HG03558 (cell line): Measurements from ENCODE around the gene HS6ST1.

Experiments
- ATAC-seq: cut with Tn5 transposase; IDR thresholded peaks from one replicate; pipeline ENCODE4 v1.9.1; 2021; ENCODE audit warnings: moderate number of reproducible peaks; ENCODE audit not compliant: unreplicated experiment; ENCODE audit errors: extremely low read depth

The HS6ST1 gene

DNA sequence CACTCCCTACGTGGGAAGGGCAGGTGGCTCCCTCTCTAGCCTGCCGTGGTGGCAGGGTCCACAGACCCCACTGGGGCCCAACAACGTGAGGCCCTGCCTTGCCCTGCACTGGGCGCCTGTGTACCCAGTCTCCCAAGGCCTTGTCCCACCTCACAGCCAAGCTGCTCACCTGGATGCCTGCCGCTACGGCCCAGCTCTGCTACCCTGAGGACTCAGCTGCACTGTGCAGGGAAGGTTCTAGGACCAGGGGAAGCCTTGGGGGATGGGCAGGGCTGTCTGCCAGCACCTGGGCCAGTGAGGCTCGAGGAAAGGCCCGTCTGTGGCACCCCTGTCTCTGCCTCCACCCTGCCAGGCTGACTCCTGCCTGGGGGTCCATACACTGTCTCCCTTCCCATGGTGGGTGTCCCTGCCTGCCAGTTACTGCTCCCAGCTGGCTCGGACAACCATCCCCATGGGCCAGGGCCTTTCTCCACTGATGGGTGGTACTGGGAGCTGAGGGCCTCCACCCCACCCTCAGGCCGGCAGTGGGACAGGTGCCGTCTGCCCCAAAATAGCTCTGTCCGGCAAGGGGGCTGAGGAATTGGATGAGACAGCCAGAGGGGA, 33.2 kb downstream of the HS6ST1 start:
- ATAC-seq = no peak

DNA sequence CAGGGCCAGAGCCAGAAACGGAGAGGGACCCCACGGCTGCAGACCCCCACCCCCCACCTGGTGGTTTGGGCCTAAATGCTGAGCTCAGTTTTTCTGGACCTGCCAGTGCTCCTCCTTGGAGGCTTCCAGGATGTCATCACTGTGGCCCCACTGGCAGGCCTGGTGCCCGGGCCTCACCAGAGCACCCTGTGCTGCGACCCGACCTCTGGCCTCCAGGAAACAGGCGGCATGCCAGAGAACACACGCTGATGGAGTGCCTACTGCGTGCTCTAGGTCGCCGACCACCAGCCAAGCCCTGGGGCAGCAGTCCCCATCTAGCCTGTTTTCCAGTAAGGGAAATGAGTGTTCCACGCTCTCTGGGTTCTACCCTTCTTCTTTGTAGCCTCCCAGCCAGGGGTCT, 33.8 kb downstream of the HS6ST1 start:
- ATAC-seq = no peak

DNA sequence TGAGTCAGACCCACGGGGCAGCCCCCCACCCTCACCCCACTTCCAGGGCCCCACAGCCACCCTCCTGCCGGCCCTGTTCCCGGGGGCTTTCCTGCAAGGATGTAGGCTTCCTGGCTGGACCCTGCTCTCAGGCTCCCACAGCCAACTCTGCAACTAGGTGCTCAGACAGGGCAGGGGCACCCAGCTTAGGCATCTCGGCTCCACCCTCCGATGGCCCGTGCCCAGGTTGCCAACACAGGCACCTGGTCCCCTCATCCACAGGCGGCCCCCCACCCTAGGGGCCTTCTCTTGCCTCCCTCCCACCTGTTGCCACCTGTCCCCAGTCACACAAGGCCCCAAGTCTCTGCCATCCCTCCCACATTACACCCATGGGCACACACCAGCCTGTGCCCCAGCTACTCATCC, 34.6 kb downstream of the HS6ST1 start:
- ATAC-seq = no peak

DNA sequence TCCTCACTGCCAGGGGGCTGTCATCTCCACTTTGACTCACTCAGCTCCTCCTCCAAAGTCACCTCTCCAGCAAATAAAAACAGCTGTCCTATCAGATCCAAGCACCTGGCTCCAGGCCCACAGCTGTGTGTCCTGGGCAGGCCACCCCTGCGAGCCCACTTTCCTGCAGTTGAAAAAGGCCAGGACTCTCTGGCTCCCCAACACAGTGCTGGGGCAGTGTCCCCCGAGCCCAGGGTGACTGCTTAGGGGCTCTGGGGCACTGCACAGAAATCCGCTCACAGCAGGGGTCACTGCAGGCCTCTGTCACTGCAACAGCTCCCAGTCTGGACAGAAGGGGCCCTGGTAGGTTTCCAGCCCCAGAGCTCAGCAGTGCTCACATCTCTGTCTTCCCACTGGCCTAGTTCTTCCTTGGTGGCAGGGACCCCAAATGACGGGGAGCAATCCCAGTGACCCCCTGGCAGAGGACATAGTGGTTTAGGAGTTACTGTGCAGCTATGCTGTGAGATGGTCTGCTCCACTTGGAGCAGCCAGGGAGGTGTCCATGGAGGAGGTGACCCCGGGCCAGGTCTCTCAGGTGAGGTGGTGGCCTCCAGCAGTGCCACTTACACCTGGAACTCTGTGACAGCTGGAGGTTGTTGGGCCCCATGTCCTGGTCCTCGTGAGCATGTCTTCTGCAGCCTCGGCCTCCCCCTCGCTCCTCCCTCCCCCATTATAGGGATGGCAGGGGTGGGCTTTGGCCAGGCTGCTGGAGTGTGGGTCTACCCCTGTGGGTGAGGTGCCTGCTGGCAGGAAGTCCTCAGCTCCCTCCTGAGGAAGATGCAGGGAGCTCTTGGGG, 35.5 kb downstream of the HS6ST1 start:
- no peak for ATAC-seq

DNA sequence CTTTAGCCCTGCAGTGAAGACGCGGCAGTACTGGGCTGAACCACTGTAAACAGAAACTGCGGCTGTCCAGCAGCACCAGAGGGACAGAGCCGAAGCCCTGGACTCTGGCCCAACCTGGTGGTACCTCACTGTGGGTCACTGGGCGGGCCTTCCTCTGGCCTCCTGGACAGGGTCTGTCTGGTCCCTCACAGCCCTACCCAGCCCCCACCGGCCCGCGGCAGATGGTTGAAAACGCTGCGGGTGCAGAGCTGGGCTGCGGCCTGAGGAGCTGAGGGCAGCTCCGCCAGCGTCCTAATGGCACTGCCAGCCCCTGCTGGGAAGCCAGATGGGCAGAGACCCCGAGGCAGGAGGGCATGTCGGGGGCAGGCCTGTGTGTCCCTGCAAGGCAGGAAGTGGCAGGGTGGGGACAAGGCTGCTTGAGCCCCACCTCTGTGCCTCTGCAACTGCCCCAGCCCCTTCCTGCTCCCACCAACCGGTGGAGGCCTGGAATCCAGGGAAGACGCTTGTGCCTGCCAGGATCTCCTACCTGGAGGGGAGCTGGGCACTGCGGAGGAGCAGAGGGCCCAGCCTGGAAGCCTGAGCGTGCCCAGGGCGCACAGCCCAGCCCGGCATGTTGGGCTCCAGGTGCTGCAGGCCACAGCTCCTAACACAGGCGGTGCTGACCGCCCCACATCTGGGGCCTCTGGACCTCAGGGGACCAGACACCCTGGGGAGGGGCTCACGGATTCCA, 36.3 kb downstream of the HS6ST1 start:
- no peak for ATAC-seq

DNA sequence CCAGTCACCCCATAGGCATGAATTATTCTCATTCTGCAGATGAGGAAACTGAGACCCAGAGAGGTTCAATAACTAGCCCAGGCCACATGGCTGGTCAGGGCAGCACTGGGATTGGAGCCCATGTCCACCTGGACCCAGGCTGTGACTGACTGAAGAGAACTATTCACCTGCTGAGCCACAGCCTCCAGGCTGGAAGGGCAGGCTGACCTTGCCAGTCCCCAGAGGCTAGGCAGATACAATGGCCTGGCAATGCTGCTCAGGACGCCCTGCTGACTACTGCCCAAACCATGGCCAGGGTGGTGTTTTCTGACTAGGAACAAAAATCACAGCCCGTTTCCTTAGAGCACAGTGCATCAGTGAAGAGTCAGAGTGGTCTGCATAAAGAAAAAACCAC, 36.8 kb downstream of the HS6ST1 start:
- no peak for ATAC-seq

DNA sequence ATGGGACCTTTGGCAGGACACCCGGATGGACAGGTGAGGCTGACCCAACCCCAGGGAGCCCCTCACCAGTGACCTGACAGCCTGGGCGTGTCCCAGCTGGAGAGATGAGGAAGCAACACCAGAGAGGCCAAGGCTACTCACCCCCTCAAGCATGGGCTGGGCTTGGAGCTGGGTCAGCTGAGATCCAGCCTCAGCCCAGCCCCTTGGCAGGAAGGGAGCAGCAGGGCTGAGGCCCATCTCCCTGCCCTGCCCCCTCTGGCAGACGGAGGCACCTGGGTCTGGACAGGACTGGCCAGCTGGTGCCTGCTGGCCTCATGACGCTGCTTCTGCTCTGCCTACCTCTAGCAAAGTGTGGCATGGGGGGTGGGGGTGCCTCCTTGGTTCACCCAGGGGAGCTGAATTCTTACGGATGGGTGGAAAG, 37.8 kb downstream of the HS6ST1 start:
- no peak for ATAC-seq

DNA sequence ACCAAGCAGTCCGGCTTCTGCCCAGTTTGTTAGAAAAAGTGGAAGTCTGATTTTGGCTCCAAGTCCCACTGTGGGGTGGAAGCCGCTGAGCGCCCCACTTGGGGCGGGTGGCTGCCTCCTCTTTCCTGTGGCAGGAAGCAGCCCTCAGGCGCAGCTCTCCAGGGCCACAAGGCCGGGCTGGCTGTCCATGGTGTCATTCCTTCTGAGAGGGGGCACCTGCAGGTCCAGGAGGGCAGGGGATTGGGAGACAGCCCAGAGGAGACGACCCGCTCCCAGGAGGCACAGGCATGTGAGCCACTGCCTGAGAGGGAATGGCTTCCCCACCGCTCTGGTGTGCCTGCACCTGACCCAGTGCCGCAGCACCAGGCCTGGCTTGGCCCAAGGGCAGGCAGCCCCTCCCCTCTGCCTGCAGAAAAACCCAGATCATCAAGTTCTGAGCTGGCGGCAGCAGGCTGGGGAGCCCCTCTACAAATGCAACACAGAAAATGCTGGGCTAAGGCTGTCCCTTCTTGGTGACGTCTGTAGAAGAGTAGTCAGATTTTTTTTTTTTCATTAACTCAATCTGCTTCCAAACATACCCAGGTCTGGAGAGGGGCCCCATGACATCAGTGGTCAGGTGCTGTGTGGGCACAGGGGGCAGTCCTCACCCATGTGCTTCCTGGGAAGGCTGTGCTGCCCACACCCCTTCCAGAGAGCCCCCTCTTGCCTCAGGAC, 38.4 kb downstream of the HS6ST1 start:
- no peak for ATAC-seq

DNA sequence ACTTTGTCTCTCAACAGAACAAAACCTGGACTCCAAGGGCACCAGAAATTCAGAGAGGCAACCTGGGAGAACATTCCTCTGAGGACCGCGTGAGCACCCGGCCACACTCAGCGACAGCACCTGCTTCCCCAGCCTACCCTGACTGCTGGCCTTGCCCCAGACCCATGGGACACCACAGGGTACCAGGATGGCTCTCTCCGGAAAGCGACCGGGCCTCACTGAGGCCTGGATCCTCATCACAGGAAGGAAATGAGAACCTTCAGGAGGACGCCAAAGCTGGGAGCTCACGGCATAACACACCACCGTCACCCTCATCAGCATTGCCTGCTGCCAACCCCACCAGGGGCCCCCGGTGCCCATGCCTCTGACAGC, 38.9 kb downstream of the HS6ST1 start:
- ATAC-seq = no peak

DNA sequence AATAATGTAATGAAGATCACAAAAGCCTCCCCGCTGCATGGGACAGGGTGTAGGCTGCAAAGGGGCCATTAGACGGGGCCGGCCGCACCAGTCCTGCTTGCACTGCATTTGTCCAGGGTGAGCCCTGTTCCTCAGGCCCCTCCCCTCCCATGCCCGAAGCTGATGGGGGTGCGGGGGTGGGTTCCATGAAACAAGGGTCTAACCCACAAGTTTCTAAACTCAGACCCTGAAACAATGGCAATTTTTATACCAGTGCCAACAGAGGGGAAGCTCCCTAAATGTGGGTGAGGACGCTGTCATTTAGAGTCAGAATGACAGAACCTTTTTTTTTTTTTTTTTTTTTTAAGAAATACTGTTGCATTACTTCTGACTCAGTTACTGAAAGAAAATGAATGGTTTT, 39.7 kb downstream of the HS6ST1 start:
- no peak for ATAC-seq

DNA sequence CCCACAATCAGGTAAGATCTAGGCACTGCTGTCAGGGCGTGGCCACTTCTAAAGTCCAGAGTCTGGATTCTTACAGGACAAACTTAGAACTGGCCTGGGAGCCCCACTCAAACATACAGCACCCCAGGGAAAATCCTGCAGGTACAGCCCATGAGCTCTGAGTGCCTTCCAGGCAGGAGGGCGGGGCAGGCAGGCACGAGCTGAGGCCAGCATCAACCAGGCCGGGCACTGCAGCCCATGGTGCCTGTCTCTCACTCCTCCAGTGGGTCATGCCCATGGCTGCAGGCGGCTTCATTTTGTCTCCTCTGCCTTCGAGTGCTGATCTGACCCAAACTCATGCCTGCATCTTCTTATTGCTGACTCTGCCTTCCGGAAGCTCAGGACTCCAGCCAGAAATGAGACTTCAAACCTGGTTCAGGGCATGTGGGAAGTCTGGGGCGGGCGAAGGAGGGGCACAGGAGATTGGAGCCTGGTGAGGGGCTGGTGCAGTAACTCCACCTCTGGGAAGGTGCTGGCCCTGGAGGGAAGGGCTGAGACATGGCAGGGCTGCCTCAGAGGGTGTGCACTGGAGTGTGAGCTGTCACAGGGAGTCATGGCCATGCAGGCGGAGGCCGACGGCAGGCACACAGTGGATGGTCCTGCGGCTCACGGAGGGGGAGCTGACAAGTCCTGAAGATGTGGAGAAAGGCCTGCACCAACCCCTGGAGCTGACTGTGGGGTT, 40.5 kb downstream of the HS6ST1 start:
- ATAC-seq = no peak

DNA sequence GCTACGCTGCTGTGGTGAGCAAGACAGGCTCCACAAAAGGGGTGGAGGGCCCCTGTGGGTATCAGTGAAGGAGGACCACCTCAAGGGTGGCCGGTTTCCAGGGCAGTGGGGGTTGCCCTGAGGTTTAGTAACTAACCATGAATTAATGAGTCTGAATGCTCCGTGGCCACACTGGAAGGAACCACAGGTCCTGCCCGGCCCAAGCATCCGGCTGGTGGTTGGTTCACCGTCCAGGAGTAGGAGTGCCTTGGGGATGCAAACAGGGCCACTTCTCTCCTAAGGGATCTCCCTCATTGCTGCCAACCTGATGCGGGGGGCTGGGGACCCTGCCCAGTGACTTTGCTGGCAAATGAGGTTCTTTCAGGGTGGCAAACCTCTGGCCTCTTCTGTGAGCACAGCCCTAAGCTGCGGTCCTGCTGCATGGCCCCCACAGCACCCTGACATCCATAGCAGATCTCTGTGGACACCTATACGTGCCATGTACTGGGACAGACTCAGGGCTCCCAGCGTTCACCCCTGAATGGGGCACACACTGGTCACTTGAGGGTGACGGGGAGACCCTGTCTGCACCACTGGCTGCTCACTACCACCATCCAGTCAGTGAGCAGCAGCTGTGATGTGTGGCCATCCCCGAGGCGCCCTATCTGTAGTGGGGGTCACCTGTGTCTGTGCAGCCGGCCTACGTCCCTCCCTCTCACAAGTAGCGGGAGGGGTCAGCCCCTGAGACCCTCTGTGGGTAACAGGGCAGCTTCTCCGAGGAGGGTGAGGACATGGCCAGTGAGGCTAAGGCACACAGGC, 41.6 kb downstream of the HS6ST1 start:
- no peak for ATAC-seq

DNA sequence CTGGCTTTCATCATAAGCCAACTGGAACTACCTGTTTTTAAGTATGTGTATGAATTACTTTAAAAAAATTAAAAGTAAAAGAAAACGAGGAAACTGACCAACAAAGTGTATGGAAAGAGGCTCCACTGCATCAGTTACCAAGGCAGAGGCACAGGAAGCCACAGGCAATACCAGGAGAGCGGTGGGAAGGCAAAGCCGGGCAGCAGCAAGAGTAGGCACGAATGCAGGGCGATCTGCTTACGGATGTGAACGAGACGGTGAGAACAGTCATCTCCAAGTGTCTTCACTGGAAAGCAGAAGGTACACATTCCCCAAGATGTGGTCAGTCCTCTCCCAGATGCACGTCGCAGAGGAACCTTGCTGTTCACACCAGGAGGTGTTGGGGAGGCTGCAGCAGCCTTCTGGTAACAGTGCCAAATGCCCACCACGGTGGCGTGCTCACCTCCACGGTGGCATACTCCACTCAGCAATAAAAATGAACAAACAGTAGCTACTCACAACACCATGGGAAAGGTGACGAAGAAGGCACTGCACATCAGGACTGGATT, 43.1 kb downstream of the HS6ST1 start:
- no peak for ATAC-seq

DNA sequence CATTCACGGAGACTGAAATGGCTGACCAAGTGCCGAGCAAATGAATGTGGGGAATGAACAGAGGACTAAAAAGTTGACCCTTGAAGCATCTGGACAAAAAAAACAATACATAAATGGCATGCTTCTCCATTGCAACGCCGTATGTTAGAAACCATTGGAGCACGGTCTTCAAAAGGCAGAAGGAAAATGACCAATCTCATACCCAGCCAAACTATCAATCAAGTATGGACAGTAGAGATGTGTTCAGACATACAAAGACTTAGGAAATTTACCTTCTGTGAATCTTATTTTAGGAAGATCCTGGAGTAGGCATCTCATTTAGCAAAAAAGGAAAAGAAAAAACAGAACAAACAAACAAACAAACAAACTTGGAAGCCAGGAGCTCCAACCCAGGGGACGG, 44.5 kb downstream of the HS6ST1 start:
- ATAC-seq = no peak

DNA sequence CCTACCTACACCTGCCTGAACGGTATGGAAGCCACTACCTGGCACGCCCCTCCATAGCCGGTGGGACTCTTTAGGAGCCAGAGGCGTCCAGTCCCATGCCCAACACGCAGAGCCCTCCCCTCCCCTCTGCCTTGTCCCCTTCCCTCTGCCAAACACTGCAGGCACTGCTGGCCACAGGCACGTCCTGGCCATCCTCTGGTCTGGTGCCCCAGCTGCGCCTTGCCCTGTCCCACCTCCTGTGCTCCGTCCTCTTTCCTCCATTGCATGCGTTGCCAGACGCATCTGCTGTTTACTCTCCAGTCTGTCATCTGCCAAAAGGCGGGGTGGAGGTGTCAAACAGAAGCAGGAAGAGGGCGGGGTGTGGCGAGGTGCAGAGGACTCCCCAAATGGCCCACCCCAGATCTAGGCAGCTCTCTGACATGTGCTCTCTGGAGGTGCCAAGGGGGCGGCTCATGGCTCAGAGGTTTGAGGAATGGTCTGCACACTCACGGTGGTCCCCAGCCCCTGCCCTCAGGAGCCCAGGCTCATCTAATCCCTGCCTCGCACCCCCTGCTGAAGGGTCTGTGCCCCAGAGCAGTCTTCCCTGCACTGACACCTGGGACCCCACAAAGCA, 45.1 kb downstream of the HS6ST1 start:
- ATAC-seq = no peak

DNA sequence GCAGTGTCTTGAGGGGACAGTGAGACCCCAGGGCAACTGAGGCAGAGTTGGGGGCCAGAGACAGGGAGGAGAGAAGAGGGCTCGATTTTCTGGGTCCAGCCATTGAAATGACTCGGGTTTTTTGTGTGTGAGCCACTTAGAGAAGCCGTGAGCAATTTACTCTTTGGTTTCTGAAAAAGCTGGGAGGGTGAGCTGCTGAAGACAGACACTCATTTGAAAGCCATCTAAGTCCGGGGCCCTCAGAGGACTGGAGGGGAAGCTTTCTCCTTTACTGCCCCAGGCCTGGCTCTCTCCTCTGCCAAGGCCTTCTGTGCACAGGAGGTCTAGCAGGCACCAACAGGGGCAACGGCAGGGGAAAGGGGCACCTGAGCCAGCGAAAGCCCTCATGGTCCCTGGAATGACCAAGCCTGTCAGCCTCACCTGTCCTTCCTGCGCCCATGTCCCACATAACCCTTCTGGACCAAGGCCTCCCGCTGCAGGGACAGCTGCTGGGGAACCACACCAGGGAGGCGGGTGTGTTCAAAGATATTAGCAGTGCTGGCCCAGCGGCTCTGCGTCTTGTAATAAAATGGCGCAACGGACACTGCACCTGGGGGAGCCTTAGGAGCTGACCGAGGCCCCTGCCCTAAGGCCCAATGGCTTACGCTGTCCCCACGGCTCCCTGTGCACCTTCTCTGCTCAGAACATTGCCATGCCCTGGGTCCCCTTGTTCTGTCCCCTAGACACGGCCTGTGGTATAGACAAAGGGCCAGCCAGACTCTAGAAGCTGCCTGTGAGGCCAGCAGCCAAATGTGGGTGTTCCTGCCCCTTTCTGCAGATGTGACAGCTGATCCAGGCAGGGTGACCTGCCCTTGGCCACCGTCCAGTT, 45.8 kb downstream of the HS6ST1 start:
- no peak for ATAC-seq

DNA sequence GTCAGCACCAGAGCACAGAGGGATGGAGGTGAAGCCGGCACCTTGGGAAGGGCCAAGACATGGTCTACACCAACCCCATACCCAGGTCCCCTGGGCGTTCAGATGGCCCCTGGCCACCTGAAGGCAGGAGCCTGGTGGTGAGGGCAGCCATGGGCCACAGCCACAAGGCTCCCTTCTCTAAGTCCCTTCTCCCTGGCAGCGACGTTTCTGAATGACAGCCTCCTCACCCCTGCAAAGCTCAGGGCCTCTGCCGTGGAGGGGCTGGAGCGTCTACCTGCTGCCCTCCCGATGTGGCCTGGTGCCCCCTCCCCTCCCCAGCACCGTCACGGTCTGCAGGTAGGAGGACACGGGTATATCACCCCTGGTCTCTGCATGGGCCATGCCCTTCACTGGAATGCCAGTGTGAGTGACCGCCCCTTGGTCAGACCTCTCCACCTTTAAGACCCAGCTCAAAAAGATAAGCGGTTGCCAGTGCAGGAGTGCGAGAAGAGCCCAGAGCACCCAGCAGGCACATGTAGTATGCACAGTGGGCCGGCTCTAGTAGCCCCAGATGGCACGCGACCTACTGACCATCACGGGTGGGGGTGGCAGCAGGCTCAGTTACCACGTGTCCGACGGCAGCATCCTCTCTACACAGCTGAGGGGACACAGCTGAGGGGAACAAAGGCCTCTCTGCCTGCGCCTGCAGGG, 46.6 kb downstream of the HS6ST1 start:
- ATAC-seq = no peak
